DMS 273 (cell line): ENCODE results near the gene GLDN.

ENCODE experiments used
- DNase-seq: peaks from one replicate; lab custom pipeline; 2025; ENCODE audit not compliant: unreplicated experiment; lab: John Stamatoyannopoulos, UW

GLDN gene

GRCh38 chr15:51341366-51342226 is at the start of gene GLDN:
Gene GLDN, plus strand, starts transcription at chr15:51341655. Its CDS starts 30 bp downstream, at chr15:51341685.
- DNase-seq = peak; percentile 41

GRCh38 chr15:51298620-51299019 is 42.8 kb upstream of the GLDN start:
- peak; percentile 16 for DNase-seq

- peak; percentile 15 for DNase-seq
Observed at GRCh38 chr15:51299187-51300015, 42.1 kb upstream of the GLDN start.

GRCh38 chr15:51302480-51302879 is 39.0 kb upstream of the GLDN start:
- no peak for DNase-seq

DNA sequence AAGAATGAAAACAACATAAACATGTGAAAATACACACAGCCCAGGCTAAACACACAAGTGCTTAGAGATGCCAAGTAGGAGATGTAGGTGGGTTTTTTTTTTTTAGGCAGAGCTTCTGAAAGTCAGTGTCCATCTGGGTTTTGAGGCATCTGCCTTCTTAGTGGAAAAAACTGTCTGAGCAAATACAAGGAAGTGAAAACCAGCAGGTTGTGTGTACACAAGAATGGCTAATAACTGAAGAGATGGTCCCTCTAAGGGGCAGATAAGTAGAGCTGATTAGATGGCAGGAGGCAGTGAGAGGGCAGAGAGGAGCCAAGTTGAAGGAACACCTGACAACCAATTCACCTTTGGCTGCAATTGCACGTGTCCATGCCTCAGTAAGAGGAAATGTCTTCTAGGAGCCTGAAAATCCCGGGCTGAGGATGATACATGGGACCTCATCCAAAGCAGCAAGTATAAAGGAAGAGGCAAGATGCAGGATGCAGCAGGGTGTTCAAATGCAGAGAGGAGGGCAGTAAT is 37.9 kb upstream of the GLDN start:
- no peak for DNase-seq

- DNase-seq = no peak
Observed at GRCh38 chr15:51307325-51307724, 34.1 kb upstream of the GLDN start.

DNA sequence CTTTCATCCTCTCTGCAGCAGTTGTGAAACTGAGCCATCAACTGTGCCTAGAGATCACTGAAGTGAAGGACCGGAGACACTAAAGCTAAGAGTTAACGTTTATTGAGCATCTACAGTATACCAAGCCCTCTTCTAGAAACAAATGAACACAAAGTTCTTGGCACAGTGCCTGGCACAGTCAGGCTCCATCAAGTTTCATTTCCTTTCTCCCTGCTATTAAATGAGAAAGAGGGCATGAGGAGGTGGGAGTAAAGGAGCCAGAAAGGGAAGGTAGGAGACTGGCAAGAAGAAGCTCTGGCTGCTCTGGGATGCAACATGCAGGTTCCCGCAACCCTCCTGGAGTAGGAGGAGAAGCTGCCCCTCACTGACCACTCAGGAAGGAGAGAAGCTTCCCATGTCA is 33.6 kb upstream of the GLDN start:
- no peak for DNase-seq

- DNase-seq = no peak
Observed at GRCh38 chr15:51310064-51310463, 31.4 kb upstream of the GLDN start.

GRCh38 chr15:51311510-51311909 is 29.9 kb upstream of the GLDN start:
- no peak for DNase-seq

DNA sequence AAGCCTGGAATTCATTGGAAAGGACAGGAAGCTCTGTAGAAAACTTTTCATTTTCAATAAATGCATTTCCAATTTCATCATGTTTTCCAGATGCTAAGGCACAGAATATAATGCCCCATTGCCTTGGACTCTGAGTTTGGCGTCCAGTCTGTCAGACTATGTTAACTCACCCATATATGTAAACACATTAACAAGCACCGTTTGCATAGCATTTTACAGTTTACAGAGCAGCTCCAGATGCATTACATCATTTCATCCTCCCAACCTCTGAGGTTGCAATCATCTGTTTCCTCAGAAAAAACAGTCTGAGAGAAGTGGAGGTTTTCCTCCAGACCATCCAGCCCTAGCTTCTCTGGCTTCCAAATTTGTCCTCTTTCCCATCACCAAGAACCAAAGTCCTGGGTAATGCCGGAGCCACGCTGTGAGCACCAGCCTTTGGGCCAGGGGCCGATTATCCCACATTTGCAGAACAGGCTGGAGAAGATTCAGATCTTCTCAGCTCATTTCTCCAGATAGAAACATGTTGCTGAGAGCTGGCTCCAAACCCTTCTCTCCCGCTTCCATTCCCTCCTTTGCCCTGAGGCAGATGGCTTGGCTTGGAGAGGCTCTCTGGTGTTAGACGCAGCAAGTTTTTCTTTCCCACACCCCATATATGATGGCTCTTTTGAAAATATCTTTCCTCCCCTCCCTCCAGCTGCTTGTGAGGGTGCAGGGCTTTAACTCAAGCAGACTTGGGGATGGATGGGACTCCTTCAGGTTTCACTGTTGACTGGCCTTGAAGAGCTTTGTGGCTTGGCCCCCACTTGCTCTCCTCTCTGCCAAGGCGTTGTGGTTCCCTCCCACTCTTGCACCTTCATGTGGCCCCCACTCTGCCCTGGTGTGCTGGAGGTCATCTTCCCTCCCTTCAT is 29.0 kb upstream of the GLDN start:
- DNase-seq = no peak

GRCh38 chr15:51313074-51313393 is 28.4 kb upstream of the GLDN start:
- DNase-seq = no peak

DNA sequence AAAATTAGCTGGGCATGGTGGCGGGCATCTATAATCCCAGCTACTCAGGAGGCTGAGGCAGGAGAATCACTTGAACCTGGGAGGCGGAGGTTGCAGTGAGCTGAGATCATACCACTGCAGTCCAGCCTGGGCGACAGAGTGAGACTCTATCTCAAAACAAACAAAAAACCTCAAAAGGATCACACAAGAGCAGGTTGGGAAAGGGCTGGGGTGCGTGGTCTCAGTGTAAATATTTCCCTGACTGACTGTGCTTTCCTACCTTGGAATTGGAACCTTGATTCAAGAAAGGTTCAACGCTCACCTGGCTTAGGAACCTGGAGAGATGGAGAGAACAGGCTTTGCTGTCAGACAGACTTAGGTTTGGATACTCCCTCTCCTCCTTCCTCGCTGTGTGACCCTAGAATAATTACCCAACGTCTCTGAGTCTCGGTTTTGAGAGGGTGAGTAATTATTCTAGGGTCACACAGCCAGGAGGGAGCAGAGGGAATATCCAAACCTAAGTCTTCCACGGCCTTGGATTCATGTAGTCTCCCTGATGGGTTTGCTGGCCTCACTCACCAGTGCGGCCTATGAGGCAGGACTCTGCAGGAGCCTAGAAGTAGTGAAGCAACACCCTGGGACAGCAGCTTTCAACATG is 27.7 kb upstream of the GLDN start:
- DNase-seq = no peak

DNA sequence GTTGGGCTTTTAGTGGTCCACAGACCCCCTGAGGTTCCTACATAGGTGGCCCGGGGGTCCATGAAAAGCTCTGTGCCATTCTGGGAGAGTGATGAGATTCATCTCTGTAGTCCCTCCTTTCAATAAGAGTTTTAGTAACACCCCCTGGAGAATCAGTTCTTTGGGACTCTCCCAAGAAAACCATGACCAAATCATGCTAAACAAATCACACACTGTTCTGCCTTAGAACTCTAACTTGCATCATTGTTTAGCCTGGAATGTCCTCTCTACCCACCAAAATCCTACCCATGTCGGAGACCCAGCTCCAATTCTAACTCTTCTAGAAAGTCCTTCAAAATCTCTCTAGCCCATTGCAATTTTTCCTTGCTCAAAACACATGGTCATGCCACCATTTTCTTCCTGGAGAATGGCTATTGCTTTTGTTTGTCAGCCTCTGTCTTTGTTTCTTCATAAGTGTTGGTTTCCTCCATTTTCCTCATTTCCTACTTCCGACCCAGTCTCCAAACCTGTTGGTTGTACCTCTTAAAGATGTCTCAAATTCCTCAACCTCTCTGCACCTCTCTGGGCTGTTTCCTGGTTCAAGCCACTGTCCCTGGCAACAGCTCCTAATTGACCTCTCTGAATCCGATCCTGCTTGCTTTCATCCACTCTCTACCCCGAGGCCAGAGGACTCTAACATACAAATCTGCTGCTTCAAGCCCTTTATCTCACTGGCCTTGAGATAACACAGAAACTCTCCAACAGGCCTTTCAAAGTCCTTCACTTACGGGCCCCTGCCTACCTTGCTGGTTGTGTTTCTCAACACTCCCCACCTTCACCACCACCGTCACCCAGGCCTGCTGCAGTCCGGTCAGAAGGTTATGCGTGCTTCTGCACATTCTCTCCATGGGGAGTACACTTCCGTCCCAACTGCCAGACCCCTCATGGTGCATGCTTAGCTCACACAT is 26.8 kb upstream of the GLDN start:
- DNase-seq = no peak

DNA sequence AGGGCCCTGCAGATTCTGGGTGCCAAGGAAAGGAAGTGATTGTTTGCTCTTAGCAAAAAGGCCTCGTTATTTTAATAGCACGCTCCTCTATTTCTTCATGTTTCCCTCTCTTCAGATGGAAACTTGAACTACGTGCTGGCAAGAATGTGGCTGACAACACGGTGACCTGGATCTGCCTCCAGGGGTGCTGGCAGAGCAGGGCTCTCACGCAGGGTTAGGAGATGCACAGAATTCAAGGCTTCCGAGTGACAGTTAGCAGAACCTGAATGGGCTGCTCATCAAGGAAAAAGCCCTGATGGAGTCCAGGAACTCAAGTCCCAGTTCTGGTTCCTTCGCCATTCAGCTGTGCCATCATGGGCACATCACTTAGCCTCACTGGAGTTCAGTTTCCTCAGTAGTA is 25.7 kb upstream of the GLDN start:
- DNase-seq = no peak

- no peak for DNase-seq
Observed at GRCh38 chr15:51316636-51317035, 24.8 kb upstream of the GLDN start.

DNA sequence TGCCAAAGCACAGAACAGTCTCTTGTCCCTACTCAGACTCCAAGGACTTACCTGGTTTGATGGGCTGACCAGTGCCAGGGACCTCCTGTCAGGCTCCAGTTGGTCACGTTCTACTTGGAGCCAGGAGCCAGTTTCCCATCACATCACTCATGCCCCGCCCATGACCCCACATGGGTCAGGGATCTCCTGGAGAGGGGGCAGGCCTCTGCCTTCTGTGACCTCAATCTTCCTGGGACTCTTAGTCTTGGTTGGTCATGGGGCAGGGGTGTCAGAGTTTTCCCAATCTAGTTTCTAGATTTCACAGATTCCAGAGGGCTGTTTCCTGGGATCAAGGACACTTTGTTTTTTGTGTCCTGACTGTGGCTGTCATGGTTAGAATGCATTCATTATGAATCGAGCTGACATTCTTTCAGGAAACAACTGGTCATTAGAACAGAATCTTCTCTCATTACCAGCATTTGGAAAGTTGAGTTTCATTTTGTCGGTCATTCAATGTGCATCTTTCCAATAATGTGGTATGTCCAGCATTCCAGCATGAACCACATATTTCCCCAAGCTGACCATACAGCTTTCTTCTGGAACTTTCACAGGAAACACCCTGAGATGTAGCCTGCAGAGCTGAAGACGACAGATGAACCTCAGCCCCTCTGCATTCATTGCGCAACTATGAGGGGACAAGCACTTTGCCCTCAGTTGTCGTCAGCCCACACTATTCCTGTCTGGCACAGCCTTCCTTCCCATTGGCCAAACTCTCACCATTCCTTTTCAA is 22.9 kb upstream of the GLDN start:
- no peak for DNase-seq

DNA sequence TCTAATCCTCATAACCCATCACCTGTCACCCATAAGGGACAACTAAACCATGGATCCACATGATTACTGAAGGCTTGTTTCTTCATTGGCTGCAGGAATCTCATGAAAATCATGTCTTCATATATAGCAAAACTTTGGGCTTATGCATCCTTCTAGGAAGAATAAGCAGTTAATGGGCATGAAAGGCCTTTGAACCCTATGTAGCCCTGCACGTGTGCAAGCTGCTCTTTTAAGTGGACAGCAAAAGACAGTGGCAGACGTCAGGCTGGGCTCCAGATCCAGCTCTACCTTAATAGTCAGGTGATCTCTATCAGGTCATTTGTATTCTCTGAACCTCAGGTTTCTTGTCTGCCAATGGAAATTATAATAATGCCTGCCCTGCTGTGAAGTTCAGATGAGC is 21.9 kb upstream of the GLDN start:
- no peak for DNase-seq

DNA sequence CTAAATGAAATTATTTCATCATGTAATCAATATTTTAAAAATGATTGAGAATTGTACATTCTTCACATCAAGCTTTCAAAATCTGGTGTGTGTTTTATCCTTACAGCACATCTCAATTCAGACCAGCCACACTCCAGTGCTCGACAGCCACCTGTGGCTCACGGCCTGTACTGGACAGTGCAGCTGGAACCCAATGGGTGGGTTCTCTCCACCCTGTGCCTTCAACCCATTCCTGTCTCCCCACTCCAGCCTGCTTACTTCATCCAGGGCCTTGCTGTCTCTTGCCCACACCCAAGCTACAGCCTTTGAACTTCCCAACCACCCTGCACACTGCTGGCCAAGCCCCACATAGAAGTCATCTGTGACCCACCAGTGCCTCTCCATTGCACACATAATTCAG is 20.6 kb upstream of the GLDN start:
- DNase-seq = no peak

- no peak for DNase-seq
Observed at GRCh38 chr15:51321316-51321715, 20.1 kb upstream of the GLDN start.
